GM19467 (cell line): ENCODE results near the gene SMG7.

Experiments used
- ATAC-seq: cut with Tn5 transposase; IDR thresholded peaks from one replicate; pipeline ENCODE4 v1.9.1; 2021; ENCODE audit warnings: mild to moderate bottlenecking, moderate library complexity; ENCODE audit not compliant: unreplicated experiment

SMG7 gene

GRCh38 chr1:183559061-183559460 is 86.8 kb downstream of the SMG7 start:
- no peak for ATAC-seq

GRCh38 chr1:183562701-183563100 is 90.4 kb downstream of the SMG7 start:
- ATAC-seq: no peak

- ATAC-seq: no peak
Measured at GRCh38 chr1:183565261-183565660, 93.0 kb downstream of the SMG7 start.

- ATAC-seq: no peak
Measured at GRCh38 chr1:183566026-183566425, 93.7 kb downstream of the SMG7 start.

- ATAC-seq: no peak
Measured at GRCh38 chr1:183567584-183567983, 95.3 kb downstream of the SMG7 start.

- ATAC-seq: no peak
Measured at GRCh38 chr1:183568176-183569021, 96.1 kb downstream of the SMG7 start.

GRCh38 chr1:183569141-183569540 is 96.8 kb downstream of the SMG7 start:
- no peak for ATAC-seq

GRCh38 chr1:183569801-183570200 is 97.5 kb downstream of the SMG7 start:
- no peak for ATAC-seq

- ATAC-seq: no peak
Measured at GRCh38 chr1:183570451-183570850, 98.2 kb downstream of the SMG7 start.

- no peak for ATAC-seq
Measured at GRCh38 chr1:183571678-183572268, 99.5 kb downstream of the SMG7 start.

- no peak for ATAC-seq
Measured at GRCh38 chr1:183572721-183573120, 100.4 kb downstream of the SMG7 start.

- no peak for ATAC-seq
Measured at GRCh38 chr1:183575606-183576005, 103.3 kb downstream of the SMG7 start.

- no peak for ATAC-seq
Measured at GRCh38 chr1:183576537-183576936, 104.2 kb downstream of the SMG7 start.

GRCh38 chr1:183577897-183578465 is 105.7 kb downstream of the SMG7 start:
- no peak for ATAC-seq

- no peak for ATAC-seq
Measured at GRCh38 chr1:183578856-183579255, 106.6 kb downstream of the SMG7 start.

GRCh38 chr1:183580281-183580682 is 108.0 kb downstream of the SMG7 start:
- ATAC-seq: no peak

- no peak for ATAC-seq
Measured at GRCh38 chr1:183582021-183582713, 109.9 kb downstream of the SMG7 start.

- no peak for ATAC-seq
Measured at GRCh38 chr1:183583466-183583865, 111.2 kb downstream of the SMG7 start.

GRCh38 chr1:183584147-183584546 is 111.8 kb downstream of the SMG7 start:
- ATAC-seq: no peak

- ATAC-seq: no peak
Measured at GRCh38 chr1:183585038-183585437, 112.7 kb downstream of the SMG7 start.

GRCh38 chr1:183586455-183586854 is 114.2 kb downstream of the SMG7 start:
- ATAC-seq: no peak

GRCh38 chr1:183586926-183587325 is 114.6 kb downstream of the SMG7 start:
- ATAC-seq: no peak
